ENCODE data around the gene KNOP1. TPM values are rescaled to one million over a fixed set of nuclear protein-coding genes. Genes with fewer than 3 reads are reported as not detected.

KNOP1 gene
- total RNA-seq, 2 donors from 2014 or later, result 4.1 to 5.4 TPM

GRCh38 chr16:19760356-19761060, 42.5 kb upstream of the KNOP1 start:
- H3K27me3 ChIP-seq, result no peaks in the 10 kb centered on the region
- H3K36me3 ChIP-seq, result no peaks in the 10 kb centered on the region
- no peak for DNase-seq (ENCODE audit: low spot score)
- peaks cover 0 to 7% of the 10 kb centered on the region in 2 donors for H3K4me1 ChIP-seq
- no peak overlapping the region for H3K4me3 ChIP-seq
- no peaks in the 10 kb centered on the region for H3K9me3 ChIP-seq
- no peak overlapping the region for H3K27ac ChIP-seq
- TF ChIP-seq CTCF (IDR thresholded peaks at IDR 0.05), result no peak

- Histone ChIP-seq H3K27ac (no peak overlapping the region), H3K4me1 (peaks cover 0 to 22% of the 10 kb centered on the region in 2 donors), H3K9me3 (no peaks in the 10 kb centered on the region), H3K27me3 (no peaks in the 10 kb centered on the region), H3K36me3 (no peaks in the 10 kb centered on the region), H3K4me3 (no peak overlapping the region)
- DNase-seq (ENCODE audit: low spot score), result no peak
- TF ChIP-seq CTCF (IDR thresholded peaks at IDR 0.05), result no peak
Observed at GRCh38 chr16:19757762-19758595, 40.0 kb upstream of the KNOP1 start.

GRCh38 chr16:19757026-19757425, 39.0 kb upstream of the KNOP1 start:
- TF ChIP-seq CTCF (IDR thresholded peaks at IDR 0.05), result no peak
- Histone ChIP-seq H3K27me3 (no peaks in the 10 kb centered on the region), H3K27ac (no peak overlapping the region), H3K4me3 (no peak overlapping the region), H3K36me3 (no peaks in the 10 kb centered on the region), H3K9me3 (no peaks in the 10 kb centered on the region), H3K4me1 (peaks cover 0 to 22% of the 10 kb centered on the region in 2 donors)
- DNase-seq (ENCODE audit: low spot score), result no peak

GRCh38 chr16:19755268-19755667, 37.2 kb upstream of the KNOP1 start:
- Histone ChIP-seq H3K27ac (peak overlapping the region; percentile 47 to 64), H3K9me3 (no peaks in the 10 kb centered on the region), H3K4me3 (no peak overlapping the region), H3K27me3 (no peaks in the 10 kb centered on the region), H3K4me1 (peaks cover 0 to 22% of the 10 kb centered on the region in 2 donors), H3K36me3 (no peaks in the 10 kb centered on the region)
- TF ChIP-seq CTCF (IDR thresholded peaks at IDR 0.05), result no peak
- DNase-seq (ENCODE audit: low spot score), result no peak

GRCh38 chr16:19754644-19755036, 36.6 kb upstream of the KNOP1 start:
- Histone ChIP-seq H3K4me1 (peaks cover 0 to 28% of the 10 kb centered on the region in 2 donors), H3K27ac (peak overlapping the region; percentile 64 to 66), H3K27me3 (no peaks in the 10 kb centered on the region), H3K4me3 (no peak overlapping the region), H3K36me3 (no peaks in the 10 kb centered on the region), H3K9me3 (no peaks in the 10 kb centered on the region)
- no peak for DNase-seq (ENCODE audit: low spot score)
- no peak for TF ChIP-seq CTCF (IDR thresholded peaks at IDR 0.05)
